KG1 (cell line): ENCODE measurements around the gene PLCH1.

Source experiments
- DNase-seq: peaks from one replicate; lab custom pipeline; 2025; lab: John Stamatoyannopoulos, UW

Gene PLCH1, protein sequence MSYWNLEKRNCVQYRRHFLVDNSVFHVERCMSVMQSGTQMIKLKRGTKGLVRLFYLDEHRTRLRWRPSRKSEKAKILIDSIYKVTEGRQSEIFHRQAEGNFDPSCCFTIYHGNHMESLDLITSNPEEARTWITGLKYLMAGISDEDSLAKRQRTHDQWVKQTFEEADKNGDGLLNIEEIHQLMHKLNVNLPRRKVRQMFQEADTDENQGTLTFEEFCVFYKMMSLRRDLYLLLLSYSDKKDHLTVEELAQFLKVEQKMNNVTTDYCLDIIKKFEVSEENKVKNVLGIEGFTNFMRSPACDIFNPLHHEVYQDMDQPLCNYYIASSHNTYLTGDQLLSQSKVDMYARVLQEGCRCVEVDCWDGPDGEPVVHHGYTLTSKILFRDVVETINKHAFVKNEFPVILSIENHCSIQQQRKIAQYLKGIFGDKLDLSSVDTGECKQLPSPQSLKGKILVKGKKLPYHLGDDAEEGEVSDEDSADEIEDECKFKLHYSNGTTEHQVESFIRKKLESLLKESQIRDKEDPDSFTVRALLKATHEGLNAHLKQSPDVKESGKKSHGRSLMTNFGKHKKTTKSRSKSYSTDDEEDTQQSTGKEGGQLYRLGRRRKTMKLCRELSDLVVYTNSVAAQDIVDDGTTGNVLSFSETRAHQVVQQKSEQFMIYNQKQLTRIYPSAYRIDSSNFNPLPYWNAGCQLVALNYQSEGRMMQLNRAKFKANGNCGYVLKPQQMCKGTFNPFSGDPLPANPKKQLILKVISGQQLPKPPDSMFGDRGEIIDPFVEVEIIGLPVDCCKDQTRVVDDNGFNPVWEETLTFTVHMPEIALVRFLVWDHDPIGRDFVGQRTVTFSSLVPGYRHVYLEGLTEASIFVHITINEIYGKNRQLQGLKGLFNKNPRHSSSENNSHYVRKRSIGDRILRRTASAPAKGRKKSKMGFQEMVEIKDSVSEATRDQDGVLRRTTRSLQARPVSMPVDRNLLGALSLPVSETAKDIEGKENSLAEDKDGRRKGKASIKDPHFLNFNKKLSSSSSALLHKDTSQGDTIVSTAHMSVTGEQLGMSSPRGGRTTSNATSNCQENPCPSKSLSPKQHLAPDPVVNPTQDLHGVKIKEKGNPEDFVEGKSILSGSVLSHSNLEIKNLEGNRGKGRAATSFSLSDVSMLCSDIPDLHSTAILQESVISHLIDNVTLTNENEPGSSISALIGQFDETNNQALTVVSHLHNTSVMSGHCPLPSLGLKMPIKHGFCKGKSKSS (N-terminal part only)

DNA sequence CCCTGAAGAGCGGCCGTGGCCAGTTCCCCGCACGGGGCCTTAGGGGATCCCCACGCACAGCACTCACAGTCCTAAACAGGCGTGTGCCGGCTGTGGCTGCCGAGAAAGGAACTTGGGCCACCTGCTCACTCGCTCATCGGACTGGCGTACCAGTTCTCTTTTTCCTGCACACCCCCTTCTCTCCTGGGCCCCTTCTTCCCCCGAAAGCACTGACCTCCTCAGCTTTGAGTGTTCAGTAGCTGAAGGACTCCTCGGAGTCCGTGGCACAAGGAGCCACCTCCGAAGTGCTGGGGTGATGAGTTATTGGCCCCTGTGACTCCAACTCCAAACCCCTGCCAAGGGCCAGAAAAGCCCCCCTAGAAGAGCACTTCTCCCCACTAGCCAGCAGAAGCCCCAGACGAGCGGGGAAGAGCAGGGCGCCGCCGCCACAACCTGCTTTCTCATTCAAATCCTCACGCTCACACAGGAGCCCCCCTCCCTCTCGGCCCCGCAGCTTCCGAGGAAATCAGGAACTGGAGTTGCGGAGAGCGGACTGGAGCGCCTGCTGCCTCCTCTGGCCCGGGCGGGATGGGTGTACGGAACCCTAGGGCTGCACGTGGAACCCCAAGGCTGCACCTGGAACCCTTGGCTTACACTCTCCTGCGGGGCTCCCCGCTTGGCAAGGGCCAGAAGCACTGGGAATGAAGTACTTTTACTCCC is at the start of gene PLCH1:
Gene PLCH1 (minus strand): TSS at position 446 of the 699 bp plus-strand sequence. CDS start 40,847 bp downstream, outside the sequence.
- no peak for DNase-seq

DNA sequence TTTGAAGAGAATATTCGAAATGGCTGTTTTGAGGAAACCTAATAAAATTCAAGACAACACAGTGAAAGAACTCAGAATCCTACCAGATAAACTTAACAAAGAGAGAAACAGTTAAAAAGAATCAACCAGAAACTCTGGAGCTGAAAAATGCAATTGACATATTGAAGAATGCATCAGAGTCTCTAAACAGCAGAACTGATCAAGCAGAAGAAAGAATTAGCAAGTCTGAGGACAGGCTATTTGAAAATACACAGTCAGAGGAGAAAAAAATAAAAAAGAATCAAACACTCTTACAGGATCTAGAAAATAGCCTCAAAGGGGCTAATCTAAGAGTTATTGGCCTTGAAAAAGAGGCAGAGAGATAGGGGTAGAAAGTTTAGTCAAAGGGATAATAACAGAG is 47.7 kb upstream of the PLCH1 start:
- DNase-seq, result no peak

DNA sequence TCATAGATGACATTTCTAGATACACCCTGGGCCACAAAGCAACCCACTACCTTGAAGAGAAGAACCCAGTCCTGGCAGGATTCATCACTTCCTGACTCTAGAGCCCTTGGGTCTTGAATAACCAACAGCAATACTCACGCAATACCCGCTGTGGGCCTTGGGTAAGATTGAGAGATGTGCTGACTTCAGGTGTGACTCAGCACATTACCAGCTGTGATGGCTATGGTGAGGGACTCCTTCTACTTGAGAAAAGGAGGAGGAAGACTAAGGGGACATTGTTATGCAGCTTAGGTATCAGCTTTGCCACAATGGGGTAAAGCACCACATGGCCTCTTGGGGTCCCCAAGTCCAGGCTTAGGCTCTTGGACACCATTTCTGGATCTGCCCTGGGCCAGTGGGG is 46.3 kb upstream of the PLCH1 start:
- no peak for DNase-seq

DNA sequence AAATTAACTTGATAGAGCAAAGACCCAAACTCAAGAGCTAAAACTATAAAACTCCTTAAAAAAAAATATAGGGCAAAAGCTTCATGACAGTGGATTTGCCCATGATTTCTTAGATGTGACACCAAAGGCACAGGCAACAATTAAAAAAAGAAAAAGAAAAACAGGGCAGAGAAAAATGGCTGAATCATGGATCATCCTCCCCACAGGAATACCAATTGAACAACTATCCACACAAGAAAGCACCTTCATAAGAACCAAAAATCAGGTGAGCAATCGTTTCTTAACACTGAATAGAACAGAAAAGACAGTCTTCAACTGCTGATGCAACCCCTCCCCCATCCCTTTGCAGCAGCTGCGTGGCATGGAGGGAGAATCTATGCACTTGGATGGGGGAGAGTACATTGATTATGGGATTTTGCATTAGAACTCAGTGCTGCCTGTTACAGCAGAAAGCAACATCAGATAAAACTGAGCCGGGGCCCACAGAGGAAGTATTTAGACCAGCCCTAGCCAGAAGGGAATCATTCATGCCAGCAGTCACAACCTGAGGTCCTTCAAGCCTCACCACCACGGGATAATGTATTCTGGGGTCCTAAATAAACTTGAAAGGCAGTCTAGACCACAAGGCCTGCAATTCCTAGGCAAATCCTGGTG is 45.5 kb upstream of the PLCH1 start:
- DNase-seq, result no peak

- DNase-seq, result no peak
These were observed 40.9 kb upstream of the PLCH1 start for GRCh38 chr3:155785662-155786295.

- no peak for DNase-seq
These were observed 37.6 kb upstream of the PLCH1 start for GRCh38 chr3:155782390-155782953.

DNA sequence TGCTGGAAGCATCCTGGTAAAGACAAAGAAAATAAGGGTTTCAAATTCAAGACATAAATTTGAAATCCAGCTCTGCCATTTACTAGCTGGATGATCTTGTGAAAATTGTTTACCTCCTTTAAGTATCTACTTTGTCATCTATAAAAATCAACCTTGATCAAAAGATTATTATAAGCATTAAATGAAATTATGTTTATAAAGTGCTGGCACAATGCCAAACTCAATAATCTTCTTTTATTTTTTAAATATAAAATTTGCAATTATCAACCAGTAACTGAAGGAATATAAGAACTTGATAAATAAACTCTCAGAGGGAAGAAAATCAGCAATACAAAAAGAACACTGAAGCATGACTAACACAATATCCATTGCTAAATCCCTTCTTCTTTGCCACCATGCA is 35.4 kb upstream of the PLCH1 start:
- no peak for DNase-seq

- no peak for DNase-seq
These were observed 33.6 kb upstream of the PLCH1 start for GRCh38 chr3:155778462-155778861.

DNA sequence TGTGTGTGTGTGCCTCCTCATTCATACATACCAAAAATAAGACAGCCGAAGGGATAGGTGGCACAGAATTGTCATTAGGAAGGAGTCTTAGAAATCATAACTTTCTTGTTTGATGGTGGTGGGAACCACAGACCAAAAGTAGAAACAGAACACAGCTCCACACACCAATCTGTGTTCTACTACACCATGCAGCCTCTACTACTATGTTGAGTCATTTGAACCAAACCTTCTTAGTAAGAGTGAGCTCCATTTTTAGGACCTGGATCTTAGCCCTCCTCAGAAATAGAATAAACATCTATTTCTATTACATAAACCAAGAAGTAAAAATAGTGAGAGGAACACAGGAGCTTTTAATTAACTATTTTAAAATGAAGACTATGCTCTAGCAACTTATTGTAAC is 27.9 kb upstream of the PLCH1 start:
- no peak for DNase-seq

DNA sequence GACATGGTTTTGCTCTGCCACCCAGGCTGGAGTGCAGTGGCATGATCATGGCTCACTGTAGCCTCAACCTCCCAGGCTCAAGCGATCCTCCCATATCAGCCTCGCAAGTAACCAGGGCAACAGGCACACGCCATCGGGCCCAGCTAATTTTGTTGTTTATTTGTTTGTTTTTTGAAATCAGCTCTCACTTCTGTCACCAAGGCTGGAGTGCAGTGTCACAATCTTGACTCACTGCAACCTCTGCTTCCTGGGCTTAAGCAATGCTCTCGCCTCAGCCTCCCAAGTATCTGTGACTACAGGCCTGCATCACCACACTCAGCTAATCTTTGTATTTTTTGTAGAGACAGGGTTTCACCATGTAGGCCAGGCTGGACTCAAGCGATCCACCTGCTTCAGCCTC is 26.3 kb upstream of the PLCH1 start:
- DNase-seq, result no peak

DNA sequence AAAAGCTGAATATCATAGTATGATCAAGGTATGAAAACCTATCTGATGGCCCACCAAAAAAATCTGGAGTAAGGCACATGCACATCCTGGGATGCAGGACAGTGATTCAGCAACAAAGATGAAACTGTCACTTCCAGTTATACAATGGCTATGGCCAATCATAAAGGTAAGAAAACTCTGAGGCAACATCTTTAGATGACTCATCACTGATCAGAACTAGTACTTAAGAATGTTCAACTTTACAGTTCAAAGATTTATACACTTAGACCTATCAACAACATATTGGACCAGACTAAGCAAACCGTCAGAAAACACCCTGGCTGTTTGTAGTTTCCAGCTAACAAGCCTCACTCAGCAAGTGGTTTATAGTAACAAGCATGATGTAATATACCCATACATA is 21.3 kb upstream of the PLCH1 start:
- DNase-seq, result no peak

GRCh38 chr3:155763870-155764463 is 19.1 kb upstream of the PLCH1 start:
- DNase-seq, result no peak

DNA sequence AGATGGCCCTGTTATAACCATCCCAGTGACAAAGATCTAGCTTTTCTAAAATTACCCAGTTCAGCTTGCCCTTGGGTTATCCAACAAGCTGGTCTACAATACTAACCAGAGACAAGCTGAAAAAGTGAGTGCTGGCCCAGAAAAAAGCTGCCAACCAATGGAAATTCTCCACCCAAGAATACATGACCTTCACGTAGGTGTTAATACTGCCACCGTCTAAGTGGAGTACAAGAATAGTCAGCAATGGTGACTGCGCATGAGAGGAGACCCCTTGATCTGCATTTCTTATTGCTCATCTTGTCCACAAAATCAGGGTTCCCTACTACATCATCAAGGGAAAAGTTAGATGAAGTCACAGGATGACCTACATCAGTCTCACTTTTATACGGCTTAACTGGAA is 15.8 kb upstream of the PLCH1 start:
- no peak for DNase-seq

- no peak for DNase-seq
These were observed 12.7 kb upstream of the PLCH1 start for GRCh38 chr3:155757577-155757976.

DNA sequence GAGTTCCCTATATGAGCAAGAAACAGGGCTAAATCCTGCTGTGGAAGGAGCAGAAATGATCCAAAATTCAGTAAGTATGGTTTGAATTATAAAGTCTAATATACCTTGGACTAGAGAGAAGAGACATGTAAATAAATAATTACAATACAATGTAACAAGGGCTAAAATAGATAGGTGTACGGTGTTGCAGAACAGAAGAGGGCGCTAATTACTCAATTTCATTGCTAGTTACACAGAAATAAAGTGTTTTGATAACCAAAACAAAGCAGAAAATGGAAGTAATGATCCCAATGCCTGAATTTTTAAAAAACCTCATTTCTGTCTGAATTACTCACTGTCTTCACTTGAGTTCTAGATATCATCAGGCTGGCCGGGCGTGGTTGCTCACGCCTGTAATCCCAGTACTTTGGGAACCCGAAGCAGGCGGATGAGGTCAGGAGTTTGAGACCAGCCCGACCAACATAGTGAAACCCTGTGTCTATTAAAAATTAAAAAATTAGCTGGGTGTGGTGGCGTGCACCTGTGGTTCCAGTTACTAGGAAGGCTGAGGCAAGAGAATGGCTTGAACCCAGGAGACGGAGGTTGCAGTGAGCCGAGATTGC is 8.3 kb upstream of the PLCH1 start:
- DNase-seq, result peak; percentile 8

DNA sequence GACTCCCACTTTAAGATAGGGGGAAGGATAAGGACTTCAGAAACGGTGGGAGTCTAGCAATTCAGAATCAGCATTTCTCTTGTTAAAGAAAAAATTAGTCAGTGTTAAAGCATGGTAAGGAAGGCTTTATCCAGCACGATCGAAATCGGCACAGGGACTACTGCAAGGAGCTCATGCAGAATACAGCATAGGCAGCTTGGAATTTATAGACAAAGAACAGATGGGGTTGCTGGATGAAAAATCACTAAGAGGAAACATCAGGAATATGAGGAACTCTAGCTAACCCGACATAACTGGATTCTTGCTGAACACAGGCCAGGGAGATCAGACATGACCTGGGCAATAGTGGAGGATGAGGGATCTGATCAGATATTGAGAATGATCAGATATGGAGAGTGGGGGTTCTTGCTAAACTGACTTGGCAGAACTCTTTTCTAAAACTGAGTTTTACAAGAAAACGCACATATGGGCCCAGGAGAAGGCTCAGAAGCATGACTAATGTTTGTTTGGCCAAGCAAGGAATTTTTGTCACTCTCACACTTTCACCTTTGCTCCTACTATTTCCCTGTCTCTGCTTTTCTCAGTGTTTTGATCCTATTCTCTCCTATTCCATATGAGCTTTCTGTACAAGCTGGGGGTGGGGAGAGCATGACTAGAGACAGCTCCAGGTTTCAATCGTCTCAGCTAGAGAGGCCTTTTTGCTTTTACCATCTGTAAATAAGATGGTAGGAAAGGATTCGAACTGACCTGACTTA is 3.9 kb upstream of the PLCH1 start:
- no peak for DNase-seq

DNA sequence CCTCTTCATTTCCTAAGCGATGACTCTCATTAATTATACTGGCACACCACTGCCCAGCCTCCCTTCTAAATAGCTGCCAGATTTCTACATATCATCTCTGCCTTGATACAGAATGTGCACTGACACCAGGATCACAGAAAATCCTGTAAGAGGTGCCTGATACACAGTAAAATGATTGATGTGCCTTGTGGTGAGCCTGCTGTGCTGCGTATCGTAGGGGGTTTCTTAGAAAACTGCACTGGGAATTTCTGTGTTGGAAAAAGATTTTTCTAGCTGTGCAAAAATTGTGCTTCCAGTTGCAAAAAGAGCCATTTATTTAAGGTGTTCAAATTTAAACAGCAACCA is 3.0 kb upstream of the PLCH1 start:
- DNase-seq, result no peak

DNA sequence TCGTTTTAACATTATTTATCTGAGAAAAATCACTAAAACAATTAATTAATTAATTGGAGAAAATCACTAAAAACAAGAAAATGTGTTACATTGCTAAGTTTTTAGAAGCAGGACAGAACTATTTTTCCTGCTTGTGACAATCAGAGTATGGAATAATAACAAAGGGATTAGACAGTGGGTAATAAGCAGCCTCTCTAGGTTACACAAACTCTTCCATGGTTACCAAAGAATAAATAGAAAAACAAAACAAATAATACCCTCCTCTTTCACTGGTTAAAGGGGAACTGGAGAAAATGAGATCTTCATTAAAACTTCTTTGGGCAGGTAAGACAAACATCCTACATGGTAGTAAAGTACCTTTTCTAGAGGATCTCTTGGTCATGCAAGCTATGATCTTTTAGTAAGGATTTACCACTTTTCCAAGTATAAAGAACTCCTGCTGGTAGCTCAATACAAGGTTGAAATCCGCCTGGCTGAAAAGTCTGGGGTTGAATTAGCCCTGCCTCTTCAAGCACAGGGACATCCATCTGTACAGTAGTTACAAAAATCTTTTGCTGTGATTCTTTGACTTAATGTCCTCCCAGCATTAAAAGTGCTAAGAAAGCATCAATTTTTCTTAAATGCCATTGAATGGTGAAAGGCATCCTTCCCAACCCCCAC is 2.5 kb upstream of the PLCH1 start:
- DNase-seq, result no peak
